Islet precursor cell (in vitro differentiated cells): Measurements from ENCODE around the gene SLC9A5.

Experiments
- DNase-seq: peaks from one replicate; pipeline ENCODE4 v3.0.0-alpha.2; 2018

The SLC9A5 gene

DNA sequence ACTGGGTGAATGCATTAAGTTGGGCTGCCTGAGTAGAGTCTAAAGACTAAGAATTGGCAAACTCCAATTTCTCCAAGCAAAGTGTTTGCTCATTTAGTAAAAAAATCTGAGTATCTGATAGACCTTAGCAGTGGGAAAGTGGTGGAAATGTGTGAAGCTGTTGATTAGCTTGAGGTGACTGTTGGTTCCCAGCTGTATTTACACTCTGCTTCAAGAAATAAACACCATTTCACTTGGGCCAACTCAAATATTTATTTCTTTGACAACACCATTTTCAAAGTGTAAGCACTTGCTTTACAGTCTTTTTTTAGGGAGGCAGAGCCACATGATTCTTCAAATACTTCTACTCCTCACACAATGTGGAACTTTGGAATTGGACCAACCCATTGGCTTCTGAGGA is 69.1 kb downstream of the SLC9A5 start:
- no peak for DNase-seq
